Measurements from ENCODE around the gene HYDIN. TPM values are rescaled to one million over a fixed set of nuclear protein-coding genes. Genes with fewer than 3 reads are reported as not detected.
A peak's percentile ranks its signal among the peaks of the same experiment; 100 is the strongest.
"Not testable (repeated sequence)": the region's sequence is repeated elsewhere in the genome, so short reads cannot be mapped to it uniquely, and the experiment has no call there.

HYDIN gene
- total and polyA plus RNA-seq, 11 donors = 0.26 to 5.4 (median 1.5) TPM

DNA sequence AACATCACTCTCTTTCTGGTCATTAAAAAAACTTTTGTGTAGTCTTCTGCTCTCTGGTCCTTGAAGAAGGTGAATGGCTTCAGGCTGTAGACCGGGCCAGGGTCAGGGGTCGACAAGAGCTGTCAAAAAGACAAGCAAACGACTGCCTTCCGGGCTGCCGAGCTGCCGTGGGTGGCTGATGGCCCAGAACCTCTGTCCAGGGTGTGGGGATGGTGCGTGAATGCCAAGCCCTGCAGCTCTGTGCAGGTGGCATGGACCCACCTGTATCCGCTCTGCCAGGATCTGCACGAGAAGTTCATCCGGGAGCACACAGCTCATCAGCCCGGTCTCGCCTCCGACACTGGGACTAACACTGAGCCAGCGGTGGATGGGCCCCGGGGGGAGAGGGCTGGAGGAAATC is 287.0 kb downstream of the HYDIN start:
- ATAC-seq = not testable (repeated sequence)

DNA sequence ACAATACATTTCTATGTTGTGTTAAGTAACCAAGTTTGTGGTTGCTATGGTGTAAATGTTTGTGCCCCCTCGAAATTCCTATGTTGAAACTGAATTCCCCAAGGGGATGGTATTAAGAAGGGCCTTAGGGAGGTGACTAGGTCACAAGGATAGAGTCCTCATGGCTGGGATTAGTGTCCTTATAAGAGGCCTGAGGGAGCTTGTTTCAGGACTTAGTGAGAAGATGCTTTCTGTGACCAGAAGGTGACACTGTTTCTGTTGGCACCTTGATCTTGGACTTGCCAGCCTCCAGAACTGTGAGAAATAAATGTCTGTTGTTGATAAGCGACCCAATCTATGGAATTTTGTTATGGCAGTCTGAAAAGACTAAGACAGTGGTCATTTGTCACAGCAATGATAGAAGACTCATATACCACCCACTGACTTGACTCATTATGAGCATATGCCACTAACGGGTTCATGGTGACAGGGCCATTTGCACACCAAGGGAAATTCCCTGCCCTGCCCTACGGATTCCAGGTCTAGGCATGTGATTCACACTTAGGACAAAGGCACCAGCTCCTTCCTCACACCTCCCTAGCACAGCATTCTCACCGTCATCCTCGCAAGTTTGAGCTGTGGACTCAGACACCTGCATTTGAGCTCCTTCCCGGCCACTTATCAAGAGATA is 290.7 kb downstream of the HYDIN start:
- intact Hi-C loops (cut with DNase I) = not testable (repeated sequence)

More for the DNA sequence above, 287.0 kb downstream of the HYDIN start:
- H3K9me3 ChIP-seq; H3K36me3 ChIP-seq; H3K4me1 ChIP-seq; intact Hi-C loops (cut with DNase I); H3K4me3 ChIP-seq; H3K27ac ChIP-seq; H3K27me3 ChIP-seq; DNase-seq: not testable (repeated sequence)
- WGBS, 4 donors = 61 to 77% (median 72%) methylated on average over 10 to 15 of the region's 15 CpGs

DNA sequence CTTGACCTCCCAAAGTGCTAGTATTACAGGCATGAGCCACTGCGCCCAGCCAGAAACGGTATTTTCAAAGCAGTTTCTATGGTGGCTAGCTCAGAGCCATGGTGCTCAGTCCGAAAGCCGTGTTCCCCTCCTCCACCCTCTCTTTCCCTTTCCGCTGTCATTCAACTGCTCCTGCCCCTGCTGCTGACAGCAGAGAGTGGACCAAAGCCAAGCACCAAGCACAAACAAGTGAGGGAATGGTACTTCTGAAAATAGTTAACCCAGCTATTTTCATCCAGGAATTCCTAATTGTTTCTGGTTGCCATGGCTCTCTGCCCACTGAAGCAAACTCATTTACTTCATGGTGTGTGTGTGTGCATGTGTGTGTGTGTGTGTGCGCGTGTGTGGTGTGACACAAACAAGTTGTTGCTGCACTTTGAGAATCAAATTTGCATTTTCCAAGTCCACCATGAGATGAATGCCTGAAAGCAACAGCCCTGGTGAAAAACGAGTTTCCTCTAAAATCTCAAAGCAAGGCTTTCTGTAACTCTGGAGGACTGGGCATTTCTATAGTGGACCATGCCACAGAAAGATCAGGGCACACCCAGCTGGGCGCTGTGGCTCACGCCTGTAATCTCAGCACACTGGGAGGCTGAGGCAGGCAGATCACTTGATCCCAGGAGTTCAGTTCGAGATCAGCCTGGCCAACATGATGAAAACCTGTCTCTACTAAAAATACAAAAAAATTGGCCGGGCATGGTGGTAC is 293.6 kb downstream of the HYDIN start:
- WGBS, 4 donors = 18 to 43% (median 37%) methylated on average over 7 to 9 of the region's 12 CpGs; no CpG with 5 or more reads in 1 of the 4 donors
- H3K36me3 ChIP-seq; H3K4me1 ChIP-seq; H3K27ac ChIP-seq; DNase-seq; intact Hi-C loops (cut with DNase I); H3K9me3 ChIP-seq; H3K4me3 ChIP-seq; H3K27me3 ChIP-seq: not testable (repeated sequence)
- peak; percentile 60 to 82 (median 74) for ATAC-seq

More for the DNA sequence above, 290.7 kb downstream of the HYDIN start:
- not testable (repeated sequence) for H3K4me3 ChIP-seq, DNase-seq, ATAC-seq, H3K36me3 ChIP-seq, H3K9me3 ChIP-seq, H3K27ac ChIP-seq, H3K27me3 ChIP-seq, H3K4me1 ChIP-seq
- WGBS, 4 donors = 46 to 66% (median 50%) methylated on average over 3 to 4 of the region's 7 CpGs

DNA sequence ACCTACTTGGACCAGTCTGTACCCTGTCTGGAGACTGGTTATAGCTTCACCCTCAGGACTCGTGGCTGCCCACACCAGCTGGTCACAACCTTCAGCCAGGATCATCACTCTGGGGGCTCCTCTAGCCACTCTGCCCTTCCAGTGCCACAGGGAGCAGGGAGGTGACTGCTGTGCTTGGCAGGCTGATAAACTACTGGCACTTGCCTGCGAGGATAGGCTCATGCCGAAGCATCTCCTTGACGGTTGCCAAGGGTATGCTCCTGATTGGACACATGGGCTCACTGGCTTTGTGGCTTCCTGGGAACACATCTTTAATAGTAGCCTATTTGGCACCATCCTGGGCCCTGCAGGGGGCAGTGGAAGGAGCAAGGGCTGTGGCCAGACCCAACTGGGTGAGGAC is 295.2 kb downstream of the HYDIN start:
- H3K4me3 ChIP-seq; H3K4me1 ChIP-seq; H3K27ac ChIP-seq; H3K27me3 ChIP-seq; H3K9me3 ChIP-seq; DNase-seq; H3K36me3 ChIP-seq; intact Hi-C loops (cut with DNase I): not testable (repeated sequence)
- ATAC-seq = peak in 3 of 4 donors; percentile 23 to 52 (median 35)
- 60 to 62% methylated on average over 1 of the region's 4 CpGs; no CpG with 5 or more reads in 2 of the 4 donors for WGBS, 4 donors

- DNase-seq; H3K27me3 ChIP-seq; H3K4me1 ChIP-seq; intact Hi-C loops (cut with DNase I); H3K36me3 ChIP-seq; ATAC-seq; H3K27ac ChIP-seq; H3K9me3 ChIP-seq; H3K4me3 ChIP-seq: not testable (repeated sequence)
- 71 to 76% (median 75%) methylated on average over 8 of the region's 8 CpGs for WGBS, 4 donors
Observed at GRCh38 chr16:70933746-70934145, 296.8 kb downstream of the HYDIN start.

GRCh38 chr16:70930757-70931156 is 299.8 kb downstream of the HYDIN start:
- intact Hi-C loops (cut with DNase I); DNase-seq; H3K27me3 ChIP-seq; H3K36me3 ChIP-seq; ATAC-seq; H3K4me3 ChIP-seq; H3K9me3 ChIP-seq; H3K4me1 ChIP-seq; H3K27ac ChIP-seq: not testable (repeated sequence)

- WGBS, 4 donors = 44 to 56% (median 51%) methylated on average over 5 to 6 of the region's 6 CpGs
- H3K4me1 ChIP-seq; DNase-seq; H3K36me3 ChIP-seq; H3K9me3 ChIP-seq; H3K27me3 ChIP-seq; H3K4me3 ChIP-seq; ATAC-seq; H3K27ac ChIP-seq; intact Hi-C loops (cut with DNase I): not testable (repeated sequence)
Observed at GRCh38 chr16:70922164-70922563, 308.4 kb downstream of the HYDIN start.

GRCh38 chr16:70920661-70921060 is 309.9 kb downstream of the HYDIN start:
- ATAC-seq; H3K4me1 ChIP-seq; H3K27me3 ChIP-seq; DNase-seq; H3K27ac ChIP-seq; H3K4me3 ChIP-seq; H3K36me3 ChIP-seq; intact Hi-C loops (cut with DNase I); H3K9me3 ChIP-seq: not testable (repeated sequence)
- 84 to 87% (median 86%) methylated on average over 20 to 21 of the region's 22 CpGs for WGBS, 4 donors

DNA sequence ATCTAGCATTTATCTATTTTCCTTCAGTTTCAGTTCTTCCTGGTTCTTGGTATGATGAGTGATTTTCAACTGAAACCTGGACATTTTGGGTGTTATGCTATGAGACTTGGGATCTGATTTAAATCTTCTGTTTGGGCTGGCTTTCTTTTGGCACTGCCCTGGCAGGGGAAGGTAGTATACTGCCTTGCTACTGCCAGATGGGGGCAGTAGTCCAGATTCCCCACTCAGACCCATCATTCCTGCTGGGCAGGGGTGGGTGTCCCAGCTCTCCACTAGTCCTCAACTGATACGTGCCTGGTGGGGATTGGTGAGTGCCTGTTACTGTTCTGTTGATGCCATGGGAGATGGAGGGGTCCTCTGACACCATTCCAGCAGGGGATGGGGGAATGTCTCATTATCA is 342.3 kb downstream of the HYDIN start:
- H3K9me3 ChIP-seq; H3K27me3 ChIP-seq; DNase-seq; H3K4me1 ChIP-seq; ATAC-seq; intact Hi-C loops (cut with DNase I); H3K36me3 ChIP-seq; H3K27ac ChIP-seq; H3K4me3 ChIP-seq: not testable (repeated sequence)
- no CpG with 5 or more reads among the region's 1 CpG for WGBS, 4 donors

DNA sequence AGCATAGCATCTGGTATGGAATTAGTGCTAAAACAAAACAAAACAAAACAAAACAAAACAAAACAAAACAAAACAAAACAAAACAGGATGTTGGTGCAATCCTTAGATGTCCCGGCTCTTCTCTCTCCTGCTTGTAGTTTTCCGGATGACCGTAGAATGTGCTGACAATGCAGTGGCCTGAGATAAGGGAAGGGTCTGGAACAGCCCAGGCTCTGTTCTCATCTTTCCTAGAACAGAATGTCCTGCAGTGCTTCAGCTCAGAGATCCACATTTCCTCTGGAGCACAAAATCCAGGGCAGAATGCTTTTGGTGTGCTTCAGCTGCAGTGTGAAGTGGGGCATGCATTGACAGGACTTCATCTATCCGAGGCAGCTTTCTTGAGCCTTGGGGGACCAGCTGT is 345.9 kb downstream of the HYDIN start:
- DNase-seq; H3K9me3 ChIP-seq; H3K4me1 ChIP-seq; H3K27me3 ChIP-seq; H3K36me3 ChIP-seq; ATAC-seq; H3K27ac ChIP-seq; intact Hi-C loops (cut with DNase I); H3K4me3 ChIP-seq: not testable (repeated sequence)
- WGBS, 4 donors = 19 to 44% (median 31%) methylated on average over 3 to 4 of the region's 4 CpGs

DNA sequence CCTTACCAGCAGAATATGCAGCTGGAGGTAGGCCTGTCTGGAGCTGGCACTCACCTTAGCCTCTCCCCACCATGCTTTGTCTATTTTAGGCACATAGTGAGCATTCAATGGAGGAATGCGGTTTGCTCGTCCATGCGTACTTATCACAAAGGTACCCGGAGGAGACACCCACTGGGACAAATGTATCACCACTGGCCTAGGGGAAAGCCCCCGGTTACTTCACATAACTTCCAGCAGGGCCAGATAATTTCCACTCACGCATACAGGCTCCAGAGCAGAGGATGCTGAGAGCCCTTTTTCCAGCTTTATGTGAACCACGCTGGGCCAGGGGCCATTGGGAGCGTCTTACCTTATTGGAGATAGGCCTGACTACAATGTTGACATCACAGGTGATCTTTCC is 348.2 kb downstream of the HYDIN start:
- intact Hi-C loops (cut with DNase I); DNase-seq; H3K4me1 ChIP-seq; H3K27ac ChIP-seq; H3K4me3 ChIP-seq; H3K27me3 ChIP-seq; H3K9me3 ChIP-seq; H3K36me3 ChIP-seq; ATAC-seq: not testable (repeated sequence)
- WGBS, 4 donors = 45 to 59% (median 56%) methylated on average over 4 to 8 of the region's 8 CpGs

Measured in heart left ventricle (tissue), 16 donors.